Mesendoderm (in vitro differentiated cells): ENCODE measurements around the gene ERP29.
"Not testable (repeated sequence)": the region's sequence is repeated elsewhere in the genome, so short reads cannot be mapped to it uniquely, and the experiment has no call there.

Experiments used
- DNase-seq: peaks from one replicate; pipeline ENCODE4 v3.0.0; 2013
- H2AK5ac ChIP-seq: 2 replicates; pipeline ENCODE4 v1.6.1; 2013; ENCODE audit warnings: low read length, inconsistent platforms
- H2BK120ac ChIP-seq: 2 replicates; pipeline ENCODE4 v1.6.1; 2013; ENCODE audit warnings: low read depth, mild to moderate bottlenecking, low read length, moderate library complexity, mixed read lengths
- H2BK15ac ChIP-seq: replicated peaks from 2 replicates; pipeline ENCODE4 v1.6.1; 2013; ENCODE audit warnings: low read depth, mild to moderate bottlenecking, moderate library complexity
- H2BK5ac ChIP-seq: 2 replicates; pipeline ENCODE4 v1.6.1; 2013; ENCODE audit warnings: low read length, inconsistent platforms
- H3K18ac ChIP-seq: 2 replicates; pipeline ENCODE4 v1.6.1; 2013; ENCODE audit warnings: mild to moderate bottlenecking, low read length, mixed read lengths
- H3K23ac ChIP-seq: one replicate; pipeline ENCODE4 v1.6.1; 2013; ENCODE audit warnings: low read length
- H3K27ac ChIP-seq: 2 replicates; pipeline ENCODE4 v1.5.1; 2013; ENCODE audit warnings: low read depth, mild to moderate bottlenecking, inconsistent platforms, low read length, moderate library complexity
- H3K27me3 ChIP-seq: 2 replicates; pipeline ENCODE4 v1.6.1; 2013; ENCODE audit warnings: low read length, control low read depth, mild to moderate bottlenecking, inconsistent platforms; ENCODE audit not compliant: insufficient read depth, poor library complexity
- H3K36me3 ChIP-seq: 2 replicates; pipeline ENCODE4 v1.6.1; 2013; ENCODE audit warnings: low read length, inconsistent platforms; ENCODE audit not compliant: control insufficient read depth, insufficient read depth
- H3K4ac ChIP-seq: one replicate; pipeline ENCODE4 v1.6.1; 2013; ENCODE audit warnings: low read depth, mild to moderate bottlenecking, low read length, moderate library complexity
- H3K4me1 ChIP-seq: 2 replicates; pipeline ENCODE4 v1.6.1; 2013; ENCODE audit warnings: low read depth, low read length, inconsistent platforms; ENCODE audit not compliant: control insufficient read depth
- H3K4me2 ChIP-seq: 2 replicates; pipeline ENCODE4 v1.6.1; 2013; ENCODE audit warnings: low read length
- H3K4me3 ChIP-seq: 2 replicates; pipeline ENCODE4 v1.5.1; 2013; ENCODE audit warnings: mild to moderate bottlenecking, low read length
- H3K56ac ChIP-seq: one replicate; pipeline ENCODE4 v1.6.1; 2013; ENCODE audit warnings: low read length
- H3K79me1 ChIP-seq: 2 replicates; pipeline ENCODE4 v1.6.1; 2013; ENCODE audit warnings: low read length, inconsistent platforms
- H3K79me2 ChIP-seq: 2 replicates; pipeline ENCODE4 v1.6.1; 2013; ENCODE audit warnings: mild to moderate bottlenecking, low read length; ENCODE audit not compliant: control insufficient read depth, insufficient read depth
- H3K9ac ChIP-seq: 2 replicates; pipeline ENCODE4 v1.6.1; 2013; ENCODE audit warnings: low read length, inconsistent platforms
- H4K5ac ChIP-seq: one replicate; pipeline ENCODE4 v1.6.1; 2013; ENCODE audit warnings: low read length
- H4K8ac ChIP-seq: one replicate; pipeline ENCODE4 v1.6.1; 2013; ENCODE audit warnings: low read depth, mild to moderate bottlenecking, control low read depth, low read length, moderate library complexity
- WGBS: extraction: QIAGEN DNeasy Blood & Tissue Kit; methylation state at CpG from one replicate; pipeline ENCODE4 v1.1.7; 2013; ENCODE audit warnings: low lambda C conversion rate, missing lambda C conversion rate; ENCODE audit not compliant: insufficient coverage; ENCODE audit errors: extremely low coverage; 5-methylcytosine and 5-hydroxymethylcytosine counted together

Gene ERP29

GRCh38 chr12:112031472-112031871, 18.2 kb downstream of the ERP29 start:
- Histone ChIP-seq H3K36me3 (peaks cover 8% of the 10 kb centered on the region), H2AK5ac (no peak overlapping the region), H4K5ac (no peak overlapping the region), H3K79me2 (no peaks in the 10 kb centered on the region), H3K56ac (no peak overlapping the region), H3K27me3 (no peaks in the 10 kb centered on the region), H3K4me1 (no peaks in the 10 kb centered on the region), H3K23ac (no peak overlapping the region), H2BK5ac (no peak overlapping the region), H3K18ac (no peak overlapping the region), H4K8ac (no peak overlapping the region), H2BK120ac (no peak overlapping the region), H3K4ac (no peak overlapping the region), H3K79me1 (no peaks in the 10 kb centered on the region), H3K9ac (no peak overlapping the region), H3K4me3 (no peak overlapping the region), H3K27ac (no peak overlapping the region), H2BK15ac (no peak overlapping the region), H3K4me2 (no peak overlapping the region)
- DNase-seq, result no peak
- WGBS, result no CpG with 5 or more reads among the region's 2 CpGs

- no peak overlapping the region for H3K27ac ChIP-seq
- no peak overlapping the region for H4K8ac ChIP-seq
- H3K23ac ChIP-seq, result no peak overlapping the region
- H3K9ac ChIP-seq, result no peak overlapping the region
- no peak overlapping the region for H3K4me3 ChIP-seq
- peaks cover 8% of the 10 kb centered on the region for H3K36me3 ChIP-seq
- H3K4me2 ChIP-seq, result no peak overlapping the region
- no peak overlapping the region for H2BK5ac ChIP-seq
- no peak overlapping the region for H3K56ac ChIP-seq
- H3K4ac ChIP-seq, result no peak overlapping the region
- WGBS, result no CpG with 5 or more reads among the region's 5 CpGs
- no peak overlapping the region for H2BK120ac ChIP-seq
- no peak for DNase-seq
- H2AK5ac ChIP-seq, result no peak overlapping the region
- no peaks in the 10 kb centered on the region for H3K4me1 ChIP-seq
- no peaks in the 10 kb centered on the region for H3K79me2 ChIP-seq
- H4K5ac ChIP-seq, result no peak overlapping the region
- no peak overlapping the region for H2BK15ac ChIP-seq
- no peaks in the 10 kb centered on the region for H3K79me1 ChIP-seq
- H3K27me3 ChIP-seq, result no peaks in the 10 kb centered on the region
- no peak overlapping the region for H3K18ac ChIP-seq
These were observed 19.1 kb downstream of the ERP29 start for GRCh38 chr12:112032292-112032691.

GRCh38 chr12:112035219-112035785, 22.1 kb downstream of the ERP29 start:
- H3K36me3 ChIP-seq, result peaks cover 11% of the 10 kb centered on the region
- H3K4me3 ChIP-seq, result no peak overlapping the region
- H2AK5ac ChIP-seq, result no peak overlapping the region
- no peak overlapping the region for H3K56ac ChIP-seq
- H3K27me3 ChIP-seq, result no peaks in the 10 kb centered on the region
- no peak overlapping the region for H2BK5ac ChIP-seq
- no peak overlapping the region for H4K5ac ChIP-seq
- H3K9ac ChIP-seq, result no peak overlapping the region
- H3K79me1 ChIP-seq, result no peaks in the 10 kb centered on the region
- WGBS, result no CpG with 5 or more reads among the region's 4 CpGs
- H3K4ac ChIP-seq, result no peak overlapping the region
- no peak overlapping the region for H3K18ac ChIP-seq
- no peak overlapping the region for H2BK120ac ChIP-seq
- H3K4me2 ChIP-seq, result no peak overlapping the region
- no peaks in the 10 kb centered on the region for H3K79me2 ChIP-seq
- H2BK15ac ChIP-seq, result no peak overlapping the region
- no peaks in the 10 kb centered on the region for H3K4me1 ChIP-seq
- DNase-seq, result no peak
- H4K8ac ChIP-seq, result no peak overlapping the region
- H3K23ac ChIP-seq, result no peak overlapping the region
- no peak overlapping the region for H3K27ac ChIP-seq

GRCh38 chr12:112036614-112037013, 23.4 kb downstream of the ERP29 start:
- not testable (repeated sequence) for H4K5ac ChIP-seq, H3K9ac ChIP-seq, DNase-seq, H2AK5ac ChIP-seq, H2BK15ac ChIP-seq, H4K8ac ChIP-seq, H2BK5ac ChIP-seq, H3K36me3 ChIP-seq, H3K56ac ChIP-seq, H3K27me3 ChIP-seq, H2BK120ac ChIP-seq, H3K4me1 ChIP-seq, H3K23ac ChIP-seq, H3K4me3 ChIP-seq, H3K4ac ChIP-seq, H3K4me2 ChIP-seq, H3K79me2 ChIP-seq, H3K18ac ChIP-seq, H3K79me1 ChIP-seq, H3K27ac ChIP-seq
- no CpG with 5 or more reads among the region's 12 CpGs for WGBS

- Histone ChIP-seq H4K5ac (no peak overlapping the region), H3K4me2 (no peak overlapping the region), H3K36me3 (peaks cover 10% of the 10 kb centered on the region), H3K79me1 (no peaks in the 10 kb centered on the region), H3K4me1 (no peaks in the 10 kb centered on the region), H3K18ac (no peak overlapping the region), H3K79me2 (no peaks in the 10 kb centered on the region), H3K23ac (no peak overlapping the region), H3K9ac (no peak overlapping the region), H3K56ac (no peak overlapping the region), H3K4me3 (no peak overlapping the region), H2AK5ac (no peak overlapping the region), H3K27me3 (no peaks in the 10 kb centered on the region), H2BK5ac (no peak overlapping the region), H4K8ac (no peak overlapping the region), H2BK15ac (no peak overlapping the region), H3K4ac (no peak overlapping the region), H2BK120ac (no peak overlapping the region), H3K27ac (no peak overlapping the region)
- no CpG with 5 or more reads among the region's 4 CpGs for WGBS
- DNase-seq, result no peak
These were observed 32.8 kb downstream of the ERP29 start for GRCh38 chr12:112046003-112046402.

GRCh38 chr12:112049351-112049750, 36.1 kb downstream of the ERP29 start:
- Histone ChIP-seq H3K4ac (no peak overlapping the region), H3K18ac (no peak overlapping the region), H3K56ac (no peak overlapping the region), H3K27me3 (no peaks in the 10 kb centered on the region), H4K5ac (no peak overlapping the region), H2BK120ac (no peak overlapping the region), H3K4me1 (no peaks in the 10 kb centered on the region), H3K9ac (no peak overlapping the region), H4K8ac (no peak overlapping the region), H3K4me3 (no peak overlapping the region), H3K27ac (no peak overlapping the region), H2BK15ac (no peak overlapping the region), H2BK5ac (no peak overlapping the region), H2AK5ac (no peak overlapping the region), H3K36me3 (peaks cover 19% of the 10 kb centered on the region), H3K79me1 (peaks cover 5% of the 10 kb centered on the region), H3K79me2 (no peaks in the 10 kb centered on the region), H3K4me2 (no peak overlapping the region), H3K23ac (no peak overlapping the region)
- no peak for DNase-seq
- no CpG with 5 or more reads among the region's 13 CpGs for WGBS
